Muscle layer of duodenum (tissue), 2 donors: ENCODE results near the gene ZNF534.
"Not testable (repeated sequence)": the region's sequence is repeated elsewhere in the genome, so short reads cannot be mapped to it uniquely, and the experiment has no call there.

Experiments
- H3K27ac ChIP-seq: one replicate; pipeline ENCODE4 v1.7.0; 2013; ENCODE audit warnings: mild to moderate bottlenecking, low read length
- H3K27me3 ChIP-seq: one replicate; pipeline ENCODE4 v1.7.0; 2013; ENCODE audit warnings: low read depth, mild to moderate bottlenecking, control low read depth, low read length
- H3K36me3 ChIP-seq, 2 donors: one replicate each; pipeline ENCODE4 v1.7.0; 2013; ENCODE audit warnings: low read length in 2 of 2, control low read depth in 1 of 2, mild to moderate bottlenecking in 1 of 2; ENCODE audit not compliant: insufficient read depth in 2 of 2, control insufficient read depth in 1 of 2
- H3K4me1 ChIP-seq, 2 donors: one replicate each; pipeline ENCODE4 v1.7.0; 2013; ENCODE audit warnings: low read length in 2 of 2, mild to moderate bottlenecking in 2 of 2, control low read depth in 1 of 2, moderate library complexity in 1 of 2; ENCODE audit not compliant: insufficient read depth in 2 of 2, control insufficient read depth in 1 of 2
- H3K4me3 ChIP-seq, 2 donors: one replicate each; pipeline ENCODE4 v1.7.0; 2013; ENCODE audit warnings: low read length in 2 of 2, low read depth in 1 of 2, mild to moderate bottlenecking in 1 of 2
- H3K9me3 ChIP-seq, 2 donors: one replicate each; pipeline ENCODE4 v1.7.0; 2013; ENCODE audit warnings: low read length in 2 of 2, control low read depth in 1 of 2, mild to moderate bottlenecking in 1 of 2; ENCODE audit not compliant: control insufficient read depth in 1 of 2
- donor health status: healthy.

Gene ZNF534

DNA sequence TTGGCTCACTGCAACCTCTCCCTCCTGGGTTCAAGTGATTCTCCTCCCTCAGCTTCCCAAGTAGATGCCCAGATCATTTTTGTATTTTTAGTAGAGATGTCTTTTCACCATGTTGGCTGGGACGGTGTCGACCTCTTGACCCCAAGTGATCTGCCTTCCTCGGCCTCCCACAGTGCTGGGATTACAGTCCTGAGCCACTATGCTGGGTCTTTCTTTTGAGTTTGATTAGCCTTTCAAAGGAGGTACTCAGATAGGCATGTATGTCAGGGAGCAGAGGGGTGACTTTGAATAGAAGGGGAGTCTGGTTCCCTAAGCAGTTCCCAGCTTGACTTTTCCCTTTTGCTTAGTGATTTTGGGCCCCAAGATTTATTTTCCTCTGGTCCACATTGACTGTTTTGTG lies 71.5 kb downstream of the ZNF534 start:
- not testable (repeated sequence) for H3K27ac ChIP-seq, H3K27me3 ChIP-seq, H3K4me1 ChIP-seq
- peaks cover 0 to 50% of the 10 kb centered on the region in 2 donors for H3K9me3 ChIP-seq
- H3K4me3 ChIP-seq: peak overlapping the region in 1 of 2 donors; percentile 24
- H3K36me3 ChIP-seq: peaks cover 0 to 54% of the 10 kb centered on the region in 2 donors

- Histone ChIP-seq H3K4me3 (peak overlapping the region in 1 of 2 donors; percentile 24), H3K9me3 (peaks cover 0 to 55% of the 10 kb centered on the region in 2 donors), H3K36me3 (peaks cover 0 to 60% of the 10 kb centered on the region in 2 donors)
- H3K27ac ChIP-seq, H3K27me3 ChIP-seq, H3K4me1 ChIP-seq: not testable (repeated sequence)
Measured at GRCh38 chr19:52500991-52501390, 72.0 kb downstream of the ZNF534 start.
